H9 (cell line): ENCODE measurements around the gene MX1. TPM values are rescaled to one million over a fixed set of nuclear protein-coding genes. Genes with fewer than 3 reads are reported as not detected.

Experiments used
- DNase-seq: peaks from one replicate; pipeline ENCODE4 v3.0.0-alpha.2; 2017
- H2AFZ ChIP-seq: one replicate; pipeline ENCODE4 v1.6.1; 2013; ENCODE audit warnings: mild to moderate bottlenecking, low read length, control low read depth, moderate library complexity
- H2AK5ac ChIP-seq: 2 replicates; pipeline ENCODE4 v1.6.1; 2013; ENCODE audit warnings: low read length, control low read depth, mixed read lengths; ENCODE audit not compliant: insufficient read length
- H2BK120ac ChIP-seq: one replicate; pipeline ENCODE4 v1.6.1; 2013; ENCODE audit warnings: low read depth, mild to moderate bottlenecking, low read length, control low read depth, inconsistent platforms; ENCODE audit not compliant: poor library complexity, severe bottlenecking
- H2BK12ac ChIP-seq: 2 replicates; pipeline ENCODE4 v1.6.1; 2013; ENCODE audit warnings: low read length, control low read depth, mixed read lengths, low read depth; ENCODE audit not compliant: insufficient read length
- H2BK15ac ChIP-seq: 2 replicates; pipeline ENCODE4 v1.6.1; 2013; ENCODE audit warnings: low read depth, low read length, control low read depth
- H2BK20ac ChIP-seq: one replicate; pipeline ENCODE4 v1.6.1; 2013; ENCODE audit warnings: low read depth, mild to moderate bottlenecking, low read length, control low read depth, inconsistent platforms; ENCODE audit not compliant: poor library complexity, severe bottlenecking
- H2BK5ac ChIP-seq: 2 replicates; pipeline ENCODE4 v1.6.1; 2013; ENCODE audit warnings: low read length, control low read depth, mixed read lengths; ENCODE audit not compliant: insufficient read length
- H3K14ac ChIP-seq: 2 replicates; pipeline ENCODE4 v1.6.1; 2013; ENCODE audit warnings: low read length, control low read depth; ENCODE audit not compliant: insufficient read depth
- H3K18ac ChIP-seq: 2 replicates; pipeline ENCODE4 v1.6.1; 2013; ENCODE audit warnings: low read depth, mild to moderate bottlenecking, mixed read lengths, low read length, control low read depth; ENCODE audit not compliant: insufficient read length
- H3K23ac ChIP-seq: 2 replicates; pipeline ENCODE4 v1.6.1; 2013; ENCODE audit warnings: low read length, control low read depth, mixed read lengths, low read depth; ENCODE audit not compliant: insufficient read length
- H3K23me2 ChIP-seq: 2 replicates; pipeline ENCODE4 v1.6.1; 2013; ENCODE audit warnings: low read depth, mild to moderate bottlenecking, mixed read lengths, low read length, control low read depth; ENCODE audit not compliant: insufficient read length, poor library complexity, severe bottlenecking
- H3K27ac ChIP-seq: 2 replicates; pipeline ENCODE4 v1.5.1; 2013; ENCODE audit warnings: low read length, control low read depth, mixed read lengths, low read depth; ENCODE audit not compliant: insufficient read length
- H3K27me3 ChIP-seq: 2 replicates; pipeline ENCODE4 v1.6.1; 2013; ENCODE audit warnings: low read length, control low read depth, inconsistent platforms; ENCODE audit not compliant: insufficient read depth
- H3K4ac ChIP-seq: 2 replicates; pipeline ENCODE4 v1.6.1; 2013; ENCODE audit warnings: low read depth, mild to moderate bottlenecking, control low read depth, inconsistent platforms, low read length, moderate library complexity
- H3K4me1 ChIP-seq: 2 replicates; pipeline ENCODE4 v1.6.1; 2013; ENCODE audit warnings: low read length, control low read depth, inconsistent platforms; ENCODE audit not compliant: insufficient read depth
- H3K4me2 ChIP-seq: 2 replicates; pipeline ENCODE4 v1.6.1; 2013; ENCODE audit warnings: low read length, control low read depth, mixed read lengths; ENCODE audit not compliant: insufficient read length, insufficient read depth
- H3K56ac ChIP-seq: 2 replicates; pipeline ENCODE4 v1.6.1; 2013; ENCODE audit warnings: low read depth, mild to moderate bottlenecking, mixed read lengths, low read length, control low read depth; ENCODE audit not compliant: insufficient read length
- H3K79me1 ChIP-seq: 2 replicates; pipeline ENCODE4 v1.6.1; 2013; ENCODE audit warnings: low read depth, mild to moderate bottlenecking, moderate library complexity, low read length, control low read depth, inconsistent platforms; ENCODE audit not compliant: insufficient read depth, poor library complexity, severe bottlenecking
- H3K79me2 ChIP-seq: 2 replicates; pipeline ENCODE4 v1.6.1; 2013; ENCODE audit warnings: low read length, control low read depth, inconsistent platforms; ENCODE audit not compliant: insufficient read depth
- H3K9ac ChIP-seq: 2 replicates; pipeline ENCODE4 v1.6.1; 2013; ENCODE audit warnings: low read length, control low read depth, mixed read lengths; ENCODE audit not compliant: insufficient read length; ENCODE audit errors: extremely low read depth
- H3K9me3 ChIP-seq: one replicate; pipeline ENCODE4 v1.6.1; 2013; ENCODE audit warnings: low read depth, low read length, inconsistent platforms; ENCODE audit not compliant: control insufficient read depth
- H3T11ph ChIP-seq: one replicate; pipeline ENCODE4 v1.6.1; 2013; ENCODE audit warnings: mild to moderate bottlenecking, low read length, control low read depth, inconsistent platforms
- H4K20me1 ChIP-seq: one replicate; pipeline ENCODE4 v1.6.1; 2013; ENCODE audit not compliant: control insufficient read depth, insufficient read length, insufficient read depth
- H4K5ac ChIP-seq: 2 replicates; pipeline ENCODE4 v1.6.1; 2013; ENCODE audit warnings: low read depth, mild to moderate bottlenecking, mixed read lengths, low read length, control low read depth; ENCODE audit not compliant: insufficient read length
- H4K8ac ChIP-seq: replicated peaks from 2 replicates; pipeline ENCODE4 v1.6.1; 2013; ENCODE audit warnings: low read length, control low read depth, mixed read lengths, low read depth; ENCODE audit not compliant: insufficient read length
- H4K91ac ChIP-seq: 2 replicates; pipeline ENCODE4 v1.6.1; 2013; ENCODE audit warnings: low read depth, mild to moderate bottlenecking, moderate library complexity, mixed read lengths, low read length, control low read depth; ENCODE audit not compliant: insufficient read length
- H3K27ac Mint-ChIP-seq, 3 experiments: 2 replicates in 2 of 3; 3 replicates in 1 of 3; pipeline ENCODE4 v1.8.0; 2020 to 2021; ENCODE audit warnings: mixed read lengths in 3 of 3, mild to moderate bottlenecking in 1 of 3, moderate library complexity in 1 of 3
- H3K27me3 Mint-ChIP-seq: 2 replicates; pipeline ENCODE4 v1.8.0; 2021; ENCODE audit warnings: low read depth, mild to moderate bottlenecking, moderate library complexity, mixed read lengths
- H3K36me3 Mint-ChIP-seq, 3 experiments: 2 replicates in 2 of 3; 3 replicates in 1 of 3; pipeline ENCODE4 v1.8.0; 2020 to 2021; ENCODE audit warnings: low read depth in 3 of 3, mixed read lengths in 3 of 3; ENCODE audit not compliant: insufficient read depth in 1 of 3
- H3K4me1 Mint-ChIP-seq, 2 experiments: 2 replicates each; pipeline ENCODE4 v1.8.0; 2020; ENCODE audit warnings: mixed read lengths in 2 of 2
- H3K4me3 Mint-ChIP-seq, 2 experiments: 2 replicates in 1 of 2; 3 replicates in 1 of 2; pipeline ENCODE4 v1.8.0; 2020 to 2021; ENCODE audit warnings: mild to moderate bottlenecking in 2 of 2, mixed read lengths in 2 of 2, moderate library complexity in 1 of 2
- H3K9me3 Mint-ChIP-seq, 2 experiments: 2 replicates in 1 of 2; 3 replicates in 1 of 2; pipeline ENCODE4 v1.8.0; 2020; ENCODE audit warnings: mild to moderate bottlenecking in 2 of 2, mixed read lengths in 2 of 2, moderate library complexity in 1 of 2
- CTCF ChIP-seq: fragments of 200-600 bp; sonication (generic); conservative IDR thresholded peaks from 3 replicates; pipeline ENCODE4 v1.8.0; 2021; ENCODE audit warnings: antibody characterized with exemption, mild to moderate bottlenecking
- whole genome bisulfite sequencing: extraction: QIAGEN DNeasy Blood & Tissue Kit; methylation state at CpG from one replicate; pipeline ENCODE4 v1.1.7; 2013; ENCODE audit warnings: missing lambda C conversion rate, low lambda C conversion rate, mixed read lengths; ENCODE audit not compliant: insufficient read length; ENCODE audit errors: extremely low coverage; 5-methylcytosine and 5-hydroxymethylcytosine counted together
- total RNA-seq: library from RNA; stranded (reverse); gene quantifications from 2 replicates; pipeline ENCODE4 v1.2.1, GENCODE V29; 2021

MX1 gene
- total RNA-seq, 1 experiment from 2014 or later, result 6.3 TPM

GRCh38 chr21:41445465-41445862 is 19.4 kb downstream of the MX1 start:
- no peaks in the 10 kb centered on the region for H3K79me1 ChIP-seq
- WGBS, result no CpG with 5 or more reads among the region's 7 CpGs
- H4K20me1 ChIP-seq, result no peaks in the 10 kb centered on the region
- H4K5ac ChIP-seq, result no peak overlapping the region
- no peaks in the 10 kb centered on the region for H3K4me1 ChIP-seq
- Mint-ChIP-seq H3K27ac (no peak overlapping the region), H3K4me3 (no peak overlapping the region), H3K4me1 (peaks cover 2 to 7% of the 10 kb centered on the region in 2 experiments; a peak in 2 of 4 replicates), H3K9me3 (no peaks in the 10 kb centered on the region; a peak in 1 of 5 replicates), H3K36me3 (peaks cover 0 to 11% (median 8%) of the 10 kb centered on the region in 3 experiments; a peak in 4 of 7 replicates), H3K27me3 (no peaks in the 10 kb centered on the region; the same call in 1 of the 2 replicates)
- no peak overlapping the region for H4K91ac ChIP-seq
- H3T11ph ChIP-seq, result no peak overlapping the region
- no peak overlapping the region for H4K8ac ChIP-seq
- no peak for TF ChIP-seq CTCF
- H3K27me3 ChIP-seq, result no peaks in the 10 kb centered on the region
- H3K14ac ChIP-seq, result no peak overlapping the region; the same call in 1 of the 2 replicates
- no peak for DNase-seq
- no peak overlapping the region for H3K4me2 ChIP-seq
- H3K9ac ChIP-seq, result no peak overlapping the region
- no peak overlapping the region for H3K56ac ChIP-seq
- H3K79me2 ChIP-seq, result no peaks in the 10 kb centered on the region
- H3K23me2 ChIP-seq, result no peaks in the 10 kb centered on the region
- H2AK5ac ChIP-seq, result no peak overlapping the region
- H3K27ac ChIP-seq, result no peak overlapping the region
- H3K9me3 ChIP-seq, result no peaks in the 10 kb centered on the region
- H2BK15ac ChIP-seq, result no peak overlapping the region
- H2BK120ac ChIP-seq, result no peak overlapping the region
- no peak overlapping the region for H3K18ac ChIP-seq
- no peak overlapping the region for H3K4ac ChIP-seq
- no peak overlapping the region for H2BK5ac ChIP-seq
- H3K23ac ChIP-seq, result no peak overlapping the region
- no peak overlapping the region for H2BK12ac ChIP-seq
- no peak overlapping the region for H2BK20ac ChIP-seq
- H2AFZ ChIP-seq, result no peak overlapping the region
